Osteoblast (primary cell): ENCODE results near the gene TDRD3. TPM values are rescaled to one million over a fixed set of nuclear protein-coding genes. Genes with fewer than 3 reads are reported as not detected.

Experiments
- DNase-seq: peaks from one replicate; pipeline ENCODE4 v3.0.0; 2011; ENCODE audit warnings: low spot score, mixed read lengths; ENCODE audit not compliant: insufficient read length; ENCODE audit errors: missing footprints
- H2AFZ ChIP-seq: 2 replicates; pipeline ENCODE4 v1.6.0; 2011; ENCODE audit warnings: mild to moderate bottlenecking, low read length
- H3K27ac ChIP-seq: 2 replicates; pipeline ENCODE4 v1.5.1; 2011; ENCODE audit warnings: mild to moderate bottlenecking, low read depth, low read length, moderate library complexity
- H3K27me3 ChIP-seq: 2 replicates; pipeline ENCODE4 v1.6.0; 2012; ENCODE audit warnings: mild to moderate bottlenecking, control low read depth, inconsistent platforms, low read length, moderate library complexity; ENCODE audit not compliant: insufficient read depth
- H3K36me3 ChIP-seq: 2 replicates; pipeline ENCODE4 v1.5.1; 2011; ENCODE audit warnings: mild to moderate bottlenecking, low read length, control low read depth, moderate library complexity; ENCODE audit not compliant: insufficient read depth
- H3K4me1 ChIP-seq: 2 replicates; pipeline ENCODE4 v1.5.1; 2011; ENCODE audit warnings: mild to moderate bottlenecking, low read length, control low read depth, moderate library complexity; ENCODE audit not compliant: insufficient read depth
- H3K4me2 ChIP-seq: 2 replicates; pipeline ENCODE4 v1.6.0; 2011; ENCODE audit warnings: mild to moderate bottlenecking, low read length; ENCODE audit not compliant: insufficient read depth
- H3K4me3 ChIP-seq: fragments of 200-600 bp; sonication (generic); 3 replicates; pipeline ENCODE4 v1.5.1; 2012; ENCODE audit warnings: mild to moderate bottlenecking, low read length, inconsistent platforms; ENCODE audit not compliant: insufficient read depth
- H3K79me2 ChIP-seq: 2 replicates; pipeline ENCODE4 v1.6.0; 2012; ENCODE audit warnings: mild to moderate bottlenecking, low read length, control low read depth, inconsistent platforms; ENCODE audit not compliant: insufficient read depth
- H3K9me3 ChIP-seq: 2 replicates; pipeline ENCODE4 v1.5.1; 2011; ENCODE audit warnings: low read depth, low read length, control low read depth
- H4K20me1 ChIP-seq: 2 replicates; pipeline ENCODE4 v1.6.0; 2012; ENCODE audit warnings: mild to moderate bottlenecking, low read length, control low read depth; ENCODE audit not compliant: insufficient read depth
- total RNA-seq: library from RNA; depleted of rRNA; stranded (reverse); fragments of >200 nt; gene quantifications from 2 replicates; pipeline ENCODE4 v1.2.3, GENCODE V29; 2012
- TF ChIP-seq, protein P1 (sequence below): IDR thresholded peaks from 2 replicates; pipeline ENCODE4 v1.5.1; 2011; ENCODE audit warnings: mild to moderate bottlenecking, low read depth, low read length, moderate library complexity; ENCODE audit errors: extremely low read depth

TDRD3 gene
- total RNA-seq, 1 donor = 33.7 TPM

DNA sequence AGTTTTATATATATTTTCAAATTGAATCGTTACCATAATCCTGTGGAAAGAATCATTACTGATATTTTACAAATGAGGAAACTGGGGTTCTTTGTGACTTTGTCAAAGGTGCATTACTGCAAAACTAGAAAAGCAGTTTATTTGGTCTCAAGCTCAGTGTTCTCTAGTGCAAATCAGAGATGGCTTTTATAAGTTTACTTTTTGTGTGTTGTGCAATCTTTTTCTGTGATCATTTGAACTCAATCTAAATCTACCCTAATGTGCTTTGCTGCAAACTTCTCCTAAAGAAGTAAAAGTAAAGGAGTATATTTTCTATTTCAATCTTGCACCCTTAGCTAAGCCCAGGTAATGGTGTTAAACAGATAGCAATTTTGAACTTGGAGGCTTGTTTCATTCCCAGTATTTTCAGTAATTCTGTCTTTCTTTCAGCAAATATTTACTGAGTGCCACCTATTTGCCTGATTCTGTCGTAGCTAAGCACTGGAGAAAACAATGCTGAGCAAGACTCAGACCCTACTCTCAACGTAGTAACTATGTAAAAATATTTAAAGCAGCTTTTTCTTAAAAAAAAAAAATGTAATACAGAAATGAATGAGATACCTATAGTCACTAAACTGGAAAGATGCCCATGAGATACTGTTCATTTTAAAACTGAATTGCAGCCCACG, 124.0 kb downstream of the TDRD3 start:
- Histone ChIP-seq H3K27ac (no peak overlapping the region), H3K4me3 (no peak overlapping the region), H3K4me1 (no peaks in the 10 kb centered on the region), H3K79me2 (no peaks in the 10 kb centered on the region), H2AFZ (no peak overlapping the region), H3K9me3 (no peaks in the 10 kb centered on the region), H4K20me1 (no peaks in the 10 kb centered on the region), H3K36me3 (no peaks in the 10 kb centered on the region), H3K27me3 (no peaks in the 10 kb centered on the region), H3K4me2 (no peak overlapping the region)
- no peak for DNase-seq
- TF ChIP-seq, protein P1, sequence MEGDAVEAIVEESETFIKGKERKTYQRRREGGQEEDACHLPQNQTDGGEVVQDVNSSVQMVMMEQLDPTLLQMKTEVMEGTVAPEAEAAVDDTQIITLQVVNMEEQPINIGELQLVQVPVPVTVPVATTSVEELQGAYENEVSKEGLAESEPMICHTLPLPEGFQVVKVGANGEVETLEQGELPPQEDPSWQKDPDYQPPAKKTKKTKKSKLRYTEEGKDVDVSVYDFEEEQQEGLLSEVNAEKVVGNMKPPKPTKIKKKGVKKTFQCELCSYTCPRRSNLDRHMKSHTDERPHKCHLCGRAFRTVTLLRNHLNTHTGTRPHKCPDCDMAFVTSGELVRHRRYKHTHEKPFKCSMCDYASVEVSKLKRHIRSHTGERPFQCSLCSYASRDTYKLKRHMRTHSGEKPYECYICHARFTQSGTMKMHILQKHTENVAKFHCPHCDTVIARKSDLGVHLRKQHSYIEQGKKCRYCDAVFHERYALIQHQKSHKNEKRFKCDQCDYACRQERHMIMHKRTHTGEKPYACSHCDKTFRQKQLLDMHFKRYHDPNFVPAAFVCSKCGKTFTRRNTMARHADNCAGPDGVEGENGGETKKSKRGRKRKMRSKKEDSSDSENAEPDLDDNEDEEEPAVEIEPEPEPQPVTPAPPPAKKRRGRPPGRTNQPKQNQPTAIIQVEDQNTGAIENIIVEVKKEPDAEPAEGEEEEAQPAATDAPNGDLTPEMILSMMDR = no peak

DNA sequence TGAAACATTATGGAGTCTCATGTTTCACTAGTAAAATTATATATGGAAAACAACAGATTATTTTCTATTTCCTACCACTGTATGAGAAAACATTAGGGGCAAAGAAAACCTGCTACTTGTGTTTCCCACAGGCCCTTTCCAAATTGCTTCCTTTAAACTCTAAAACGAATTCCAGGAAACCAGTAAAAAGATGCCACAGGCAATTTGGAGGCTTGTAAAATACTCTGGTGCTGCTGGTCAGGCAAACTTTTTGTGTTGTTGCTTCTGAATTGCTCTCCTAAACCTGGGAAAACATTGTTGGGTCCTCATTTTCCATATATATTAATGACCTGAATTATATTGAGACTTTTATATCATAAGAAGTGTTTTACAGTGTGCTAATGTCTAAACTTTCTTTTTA, 141.5 kb downstream of the TDRD3 start:
- TF ChIP-seq, protein P1 = no peak
- H2AFZ ChIP-seq = no peak overlapping the region
- no peaks in the 10 kb centered on the region for H3K9me3 ChIP-seq
- H3K27ac ChIP-seq = no peak overlapping the region
- no peak overlapping the region for H3K4me3 ChIP-seq
- H3K27me3 ChIP-seq = no peaks in the 10 kb centered on the region
- H3K36me3 ChIP-seq = peaks cover 4% of the 10 kb centered on the region
- no peaks in the 10 kb centered on the region for H4K20me1 ChIP-seq
- H3K79me2 ChIP-seq = no peaks in the 10 kb centered on the region
- no peak overlapping the region for H3K4me2 ChIP-seq
- DNase-seq = no peak
- H3K4me1 ChIP-seq = no peaks in the 10 kb centered on the region

DNA sequence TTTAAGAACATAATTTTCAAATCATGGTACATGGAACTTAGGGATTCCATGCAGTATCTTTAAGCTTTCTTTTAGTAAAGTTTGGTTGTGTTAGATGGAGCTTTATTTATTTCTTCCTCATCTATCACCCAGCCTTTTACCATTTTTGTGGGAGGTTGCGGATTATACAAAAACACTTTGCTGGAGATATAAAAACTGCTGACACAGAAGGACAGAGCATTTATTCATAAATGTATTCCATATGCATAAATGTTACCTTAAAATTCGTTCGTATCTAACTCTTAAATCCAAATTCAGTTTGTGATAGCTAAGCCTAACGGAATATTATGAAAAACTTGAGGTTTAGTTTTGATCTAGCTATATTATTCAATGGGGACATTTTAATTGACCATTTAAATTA, 143.3 kb downstream of the TDRD3 start:
- H4K20me1 ChIP-seq = no peaks in the 10 kb centered on the region
- no peak overlapping the region for H3K4me2 ChIP-seq
- H3K27me3 ChIP-seq = no peaks in the 10 kb centered on the region
- no peak for DNase-seq
- H3K36me3 ChIP-seq = no peaks in the 10 kb centered on the region
- no peak overlapping the region for H3K27ac ChIP-seq
- no peak overlapping the region for H2AFZ ChIP-seq
- TF ChIP-seq, protein P1 = no peak
- no peak overlapping the region for H3K4me3 ChIP-seq
- no peaks in the 10 kb centered on the region for H3K9me3 ChIP-seq
- no peaks in the 10 kb centered on the region for H3K79me2 ChIP-seq
- H3K4me1 ChIP-seq = no peaks in the 10 kb centered on the region

DNA sequence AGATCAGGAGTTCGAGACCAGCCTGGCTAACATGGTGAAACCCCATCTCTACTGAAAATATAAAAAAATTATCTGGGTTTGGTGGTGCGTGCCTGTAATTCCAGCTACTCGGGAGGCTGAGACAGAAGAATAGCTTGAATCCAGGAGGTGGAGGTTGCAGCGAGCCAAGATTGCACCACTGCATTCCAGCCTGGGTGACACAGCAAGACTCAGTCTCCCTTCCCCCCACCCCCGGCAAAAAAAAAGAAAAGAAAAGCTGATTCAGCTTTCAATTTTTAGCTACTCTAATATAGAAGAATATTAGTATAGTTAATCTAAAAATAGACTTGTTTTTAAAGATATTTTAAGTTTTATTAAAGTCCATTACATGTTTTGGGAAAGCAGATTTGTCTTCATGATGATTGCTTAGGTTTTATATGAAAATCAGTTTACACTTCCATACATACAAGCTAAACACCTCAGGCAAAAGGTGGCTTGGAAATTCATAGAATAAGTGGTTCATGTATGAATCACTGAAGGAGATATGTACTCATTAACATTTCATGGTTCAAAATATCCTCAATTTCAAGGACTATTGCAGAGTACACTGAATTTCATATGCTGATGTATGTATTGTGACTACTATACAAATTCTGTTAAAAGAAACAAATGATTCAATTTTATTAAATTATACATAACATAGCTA, 165.2 kb downstream of the TDRD3 start:
- Histone ChIP-seq H3K79me2 (no peaks in the 10 kb centered on the region), H3K4me2 (no peak overlapping the region), H3K4me3 (no peak overlapping the region), H3K27ac (no peak overlapping the region), H3K9me3 (no peaks in the 10 kb centered on the region), H3K36me3 (no peaks in the 10 kb centered on the region), H3K4me1 (no peaks in the 10 kb centered on the region), H3K27me3 (no peaks in the 10 kb centered on the region), H4K20me1 (no peaks in the 10 kb centered on the region), H2AFZ (no peak overlapping the region)
- no peak for DNase-seq
- TF ChIP-seq, protein P1 = no peak
